Adrenal gland (tissue), 5 donors: ENCODE results near the gene KIF21B.

Experiments
- POLR2A ChIP-seq, 2 donors: fragments of 450-650 bp; IDR thresholded peaks; one replicate each; pipeline ENCODE4 v1.6.1; 2017; ENCODE audit warnings: antibody characterized with exemption in 2 of 2, mild to moderate bottlenecking in 2 of 2, moderate library complexity in 1 of 2
- TF ChIP-seq, protein P1 (sequence below), 6 experiments: fragments of 450-650 bp in 4 of 6; fragments of 200-600 bp in 2 of 6; sonication (generic) in 1 of 6; IDR thresholded peaks; 1 replicate in 5 of 6; 2 replicates in 1 of 6; pipeline versions ENCODE4 v1.5.1 to v1.8.0; 2016 to 2021; ENCODE audit warnings: antibody characterized with exemption in 6 of 6, mild to moderate bottlenecking in 2 of 6, moderate library complexity in 1 of 6
- donor health status: DM: no; HTN: no; CAD: no.

DNA sequence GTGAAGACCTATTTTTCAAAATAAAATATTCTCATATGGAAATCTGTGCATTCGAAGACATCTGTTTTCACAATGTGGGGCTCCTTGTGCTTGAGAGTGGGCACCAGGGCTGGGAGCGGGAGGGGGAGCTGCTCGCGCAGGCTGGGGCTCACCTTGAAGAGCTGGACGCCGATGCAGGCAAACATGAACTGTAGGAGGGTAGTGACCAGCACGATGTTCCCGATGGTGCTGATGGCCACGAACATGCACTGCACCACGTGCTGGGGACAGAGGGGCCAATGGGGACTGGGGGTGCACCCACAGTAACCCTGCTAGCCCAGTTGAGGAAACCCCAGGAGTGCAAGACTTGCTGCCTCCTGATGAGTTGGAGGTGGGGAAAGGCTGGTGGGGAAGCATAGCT, 42.2 kb upstream of the KIF21B start:
- no peak for TF ChIP-seq POLR2A (IDR thresholded peaks at IDR 0.05)
- TF ChIP-seq, protein P1, sequence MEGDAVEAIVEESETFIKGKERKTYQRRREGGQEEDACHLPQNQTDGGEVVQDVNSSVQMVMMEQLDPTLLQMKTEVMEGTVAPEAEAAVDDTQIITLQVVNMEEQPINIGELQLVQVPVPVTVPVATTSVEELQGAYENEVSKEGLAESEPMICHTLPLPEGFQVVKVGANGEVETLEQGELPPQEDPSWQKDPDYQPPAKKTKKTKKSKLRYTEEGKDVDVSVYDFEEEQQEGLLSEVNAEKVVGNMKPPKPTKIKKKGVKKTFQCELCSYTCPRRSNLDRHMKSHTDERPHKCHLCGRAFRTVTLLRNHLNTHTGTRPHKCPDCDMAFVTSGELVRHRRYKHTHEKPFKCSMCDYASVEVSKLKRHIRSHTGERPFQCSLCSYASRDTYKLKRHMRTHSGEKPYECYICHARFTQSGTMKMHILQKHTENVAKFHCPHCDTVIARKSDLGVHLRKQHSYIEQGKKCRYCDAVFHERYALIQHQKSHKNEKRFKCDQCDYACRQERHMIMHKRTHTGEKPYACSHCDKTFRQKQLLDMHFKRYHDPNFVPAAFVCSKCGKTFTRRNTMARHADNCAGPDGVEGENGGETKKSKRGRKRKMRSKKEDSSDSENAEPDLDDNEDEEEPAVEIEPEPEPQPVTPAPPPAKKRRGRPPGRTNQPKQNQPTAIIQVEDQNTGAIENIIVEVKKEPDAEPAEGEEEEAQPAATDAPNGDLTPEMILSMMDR (IDR thresholded peaks at IDR 0.05): no peak
